Stimulated activated CD4-positive, alpha-beta T cell treated with anti-CD3 and anti-CD28 coated beads, TNF-alpha, amount 100 ng/mL, for 1 hour (primary cell): Measurements from ENCODE around the gene ATP5F1D.

ENCODE experiments used
- DNase-seq, 3 donors: peaks; one replicate each; pipeline ENCODE4 v3.0.0-alpha.2; 2020; ENCODE audit warnings: low read depth in 3 of 3, low spot score in 1 of 3

The ATP5F1D gene

DNA sequence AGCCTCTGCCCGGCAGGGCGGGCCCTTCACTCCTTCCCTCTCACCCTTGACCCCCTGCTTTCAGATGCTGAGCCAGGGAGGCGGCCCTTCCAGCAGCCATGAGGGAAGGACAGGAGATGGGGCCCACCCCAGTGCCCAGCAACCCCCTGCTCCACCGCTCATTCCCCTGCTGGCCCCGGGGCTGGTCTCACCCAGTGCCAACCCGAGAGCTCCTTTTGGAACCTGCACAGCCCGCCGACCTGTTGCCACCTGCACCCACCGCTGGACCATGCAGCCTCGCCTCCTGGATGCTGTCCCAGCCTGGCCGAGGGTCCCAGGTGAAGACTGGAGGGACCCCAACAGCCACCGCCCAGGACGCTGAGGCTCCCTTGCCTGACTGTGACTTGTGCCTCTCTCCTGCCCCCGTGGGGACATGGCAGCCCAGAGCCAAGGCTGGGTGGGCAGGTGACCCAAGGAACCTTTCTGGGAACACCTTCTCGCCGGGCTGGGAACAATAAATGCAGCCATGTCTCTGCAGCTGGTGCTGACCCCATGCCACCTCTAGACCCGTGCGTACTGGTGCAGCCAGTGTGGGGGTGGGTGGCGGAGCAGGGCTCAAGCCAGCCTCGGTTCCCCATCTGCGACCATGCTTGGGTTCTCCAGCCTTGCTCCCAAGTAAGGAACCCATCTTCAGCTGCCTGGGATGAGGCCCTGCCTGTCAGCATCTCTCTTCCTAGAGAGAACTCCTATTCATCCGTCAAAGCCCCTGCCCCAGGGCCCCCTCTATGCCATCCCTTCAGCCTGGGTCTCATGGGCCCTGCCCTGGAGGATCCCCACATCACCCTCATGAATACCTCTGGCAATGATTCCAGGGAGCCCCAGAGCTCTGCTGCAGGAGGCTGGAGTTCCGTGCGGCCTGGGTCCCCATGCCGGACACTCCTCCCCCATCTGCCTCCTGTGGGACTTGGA is 37.4 kb downstream of the ATP5F1D start:
- no peak for DNase-seq

DNA sequence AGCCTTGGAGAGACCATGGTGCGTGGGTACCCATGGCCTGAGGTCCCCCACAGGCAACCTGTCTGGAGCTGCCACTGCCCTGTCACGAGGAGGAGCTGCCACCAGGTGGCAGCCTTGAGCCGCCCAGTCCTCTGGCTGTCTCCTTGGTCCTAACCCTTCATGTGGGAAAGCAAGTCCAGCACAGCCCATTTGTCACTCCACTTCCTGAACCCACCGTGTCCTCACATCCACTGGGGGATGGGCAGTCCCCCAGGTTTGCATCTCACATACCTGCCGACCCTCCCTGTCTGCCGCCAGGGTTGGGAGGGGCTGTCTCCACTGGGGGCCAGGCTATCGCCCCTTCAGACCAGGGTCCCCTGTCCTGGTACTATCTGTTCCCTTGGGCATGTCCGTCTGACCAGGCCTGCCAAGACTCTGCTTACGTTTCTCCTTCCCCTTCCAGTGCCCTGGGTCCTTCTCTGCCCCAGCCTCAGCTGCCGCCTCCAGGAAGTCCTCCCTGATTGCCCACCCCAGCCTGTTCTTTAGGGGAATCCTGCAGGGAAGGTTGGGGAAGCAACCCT is 38.3 kb downstream of the ATP5F1D start:
- peak in 2 of 3 donors; percentile 67 to 70 for DNase-seq

DNA sequence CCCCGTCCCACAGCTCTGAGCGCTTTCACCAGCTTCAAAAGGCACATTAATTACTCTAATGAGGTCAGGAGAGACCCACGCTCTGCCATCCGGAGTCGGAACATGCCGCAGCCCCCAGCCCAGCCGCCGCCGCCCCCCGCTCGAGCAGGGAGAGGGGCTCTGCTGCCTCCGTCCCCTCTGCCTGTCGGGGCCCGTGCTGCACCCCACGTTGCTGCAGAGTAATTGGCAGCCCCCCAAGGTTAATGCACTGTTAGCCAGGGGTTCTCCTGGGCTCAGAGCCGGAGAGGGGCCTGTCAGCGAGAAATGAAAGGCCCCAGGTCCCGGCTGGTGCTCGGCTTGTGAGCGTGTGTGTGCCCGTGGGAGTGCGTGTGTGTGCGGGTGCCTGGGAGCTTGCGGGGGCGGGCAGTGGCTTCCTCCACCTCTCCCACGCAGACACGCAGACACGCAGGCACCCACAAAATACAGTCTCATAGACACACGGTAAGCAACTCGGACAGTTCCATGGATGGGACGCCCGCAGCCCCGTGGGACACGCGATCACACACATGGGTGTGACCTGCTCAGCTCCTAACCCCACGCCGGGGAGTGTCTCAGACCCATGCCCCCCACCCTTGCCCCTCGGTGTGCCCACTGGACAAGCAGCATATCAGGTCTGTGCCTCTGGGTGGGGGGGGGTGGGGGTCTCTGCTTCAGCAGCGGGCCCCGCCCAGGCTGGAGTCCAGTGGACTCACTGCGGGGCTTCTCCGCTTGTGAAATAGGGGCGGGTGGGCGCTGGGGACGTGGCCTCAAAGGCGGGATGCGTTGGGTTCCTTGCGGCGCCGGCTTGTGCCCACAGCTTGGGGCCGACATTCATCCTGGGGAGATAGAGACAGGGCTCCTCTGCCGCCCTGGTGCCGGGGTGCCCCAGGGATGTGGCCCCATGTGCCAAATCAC is 39.4 kb downstream of the ATP5F1D start:
- DNase-seq = no peak

DNA sequence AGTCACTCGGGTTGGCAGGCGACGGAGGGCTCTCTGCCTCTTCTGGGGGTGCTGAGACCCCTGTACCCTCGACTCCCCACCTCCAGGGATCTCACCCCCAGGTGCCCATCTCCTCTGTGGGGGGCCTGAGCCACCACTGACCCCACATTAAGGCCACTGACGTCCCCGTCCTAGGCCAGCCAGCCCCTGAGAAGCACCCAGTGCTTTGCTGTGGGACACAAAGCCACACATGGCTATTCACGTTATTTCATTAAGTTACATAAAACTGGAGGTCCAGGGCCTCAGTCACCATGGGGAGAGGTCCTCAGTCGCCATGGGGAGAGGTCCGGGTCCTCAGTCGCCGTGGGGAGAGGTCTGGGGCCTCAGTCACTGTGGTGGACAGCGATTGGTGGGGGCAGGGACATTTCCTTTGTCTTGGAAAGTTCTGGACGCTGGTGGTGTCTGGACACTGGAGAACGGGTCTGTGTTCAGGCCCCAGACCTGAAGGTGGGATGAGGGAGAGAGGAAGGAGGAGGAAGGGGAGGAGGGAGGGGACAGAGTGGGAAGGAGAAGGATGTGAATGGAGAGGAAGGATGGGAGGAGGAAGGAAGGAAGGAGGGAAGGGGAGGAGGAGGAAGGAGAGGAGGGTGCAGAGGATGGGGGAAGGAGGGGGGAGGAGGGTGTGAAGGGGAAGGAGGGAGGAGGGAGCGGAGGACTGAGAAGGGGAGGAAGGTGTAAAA is 40.2 kb downstream of the ATP5F1D start:
- no peak for DNase-seq

DNA sequence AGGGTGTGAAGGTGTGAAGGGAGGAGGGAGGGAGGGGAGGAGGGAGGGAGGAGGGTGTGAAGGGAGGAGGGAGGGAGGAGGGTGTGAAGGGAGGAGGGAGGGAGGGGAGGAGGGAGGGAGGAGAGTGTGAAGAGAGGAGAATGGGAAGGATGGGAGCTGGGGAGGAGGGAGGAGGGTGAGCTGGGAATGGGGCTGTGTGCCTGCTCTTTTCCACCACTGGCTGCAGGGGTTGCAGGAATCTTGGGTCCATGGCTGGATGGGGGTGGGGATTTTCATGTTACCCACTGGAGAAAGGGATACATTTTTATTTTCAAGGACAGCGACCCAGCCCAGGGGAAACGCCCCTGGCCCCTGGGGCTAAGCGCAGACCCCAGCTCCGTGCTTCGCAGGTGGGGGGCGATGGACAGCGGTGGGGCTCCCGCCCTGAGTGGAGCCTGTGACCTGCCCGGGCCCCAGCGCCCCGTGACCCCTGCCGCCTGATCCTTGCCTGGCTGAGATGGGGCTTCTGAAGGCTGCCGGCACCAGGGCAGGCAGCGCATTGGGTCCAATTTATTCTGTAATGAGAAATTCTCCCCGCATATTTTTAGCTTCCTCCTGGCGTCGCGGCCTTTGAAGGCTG is 41.1 kb downstream of the ATP5F1D start:
- no peak for DNase-seq

DNA sequence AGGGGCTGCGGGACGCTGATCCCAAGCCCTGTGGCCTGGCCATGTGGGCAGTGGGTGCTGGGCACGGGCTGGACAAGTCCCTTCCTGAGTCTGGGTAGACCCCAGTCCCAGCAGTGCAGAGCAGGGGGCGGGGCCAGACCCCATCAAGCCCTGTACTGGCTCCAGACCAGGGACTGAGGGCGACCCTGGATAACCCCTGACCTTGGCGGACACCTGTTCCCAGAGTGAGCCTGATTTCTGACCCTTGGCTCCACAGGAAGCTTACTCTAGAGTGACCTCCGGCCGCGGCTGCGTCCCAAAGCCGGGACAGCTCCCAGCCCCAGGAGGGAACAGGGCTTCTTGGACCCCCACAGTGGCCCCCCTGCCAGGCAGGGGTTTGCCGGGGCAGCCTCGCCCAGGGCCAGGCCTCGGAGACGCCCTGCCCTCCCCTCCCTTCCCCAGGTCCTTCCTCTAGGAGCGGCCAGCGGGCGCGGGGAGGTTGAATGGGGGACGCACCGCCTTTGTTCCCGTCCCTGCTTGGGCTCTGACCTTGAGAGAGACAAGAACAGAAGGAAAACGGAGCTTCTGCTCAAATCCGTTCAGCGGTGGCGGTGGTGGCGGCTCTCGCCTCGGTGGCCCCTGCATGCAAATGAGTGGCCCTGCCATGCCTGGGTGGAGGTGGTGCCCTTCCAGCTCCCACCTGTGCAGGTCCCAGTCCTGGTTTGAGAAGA is 41.8 kb downstream of the ATP5F1D start:
- no peak for DNase-seq

DNA sequence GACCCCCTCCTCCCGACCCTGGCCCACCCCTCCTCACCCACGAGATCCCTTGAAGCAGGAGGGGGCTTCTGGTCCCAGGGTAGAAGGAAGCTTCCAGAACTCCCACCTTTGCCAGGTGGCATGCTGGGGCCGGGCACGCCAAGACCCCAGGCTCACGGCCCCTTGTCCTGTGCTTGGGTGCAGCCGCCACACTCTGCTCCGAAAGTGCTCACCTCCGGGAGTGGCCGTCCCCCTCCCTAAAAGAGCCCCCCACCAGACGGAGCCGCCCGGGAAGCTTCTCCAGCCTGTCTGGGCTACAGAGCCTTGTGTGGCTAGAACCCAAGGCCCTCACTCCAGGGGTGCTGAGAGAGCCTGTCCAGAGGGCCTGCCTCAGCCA is 42.4 kb downstream of the ATP5F1D start:
- no peak for DNase-seq

- no peak for DNase-seq
These were observed 42.9 kb downstream of the ATP5F1D start for GRCh38 chr19:1284293-1284978.

DNA sequence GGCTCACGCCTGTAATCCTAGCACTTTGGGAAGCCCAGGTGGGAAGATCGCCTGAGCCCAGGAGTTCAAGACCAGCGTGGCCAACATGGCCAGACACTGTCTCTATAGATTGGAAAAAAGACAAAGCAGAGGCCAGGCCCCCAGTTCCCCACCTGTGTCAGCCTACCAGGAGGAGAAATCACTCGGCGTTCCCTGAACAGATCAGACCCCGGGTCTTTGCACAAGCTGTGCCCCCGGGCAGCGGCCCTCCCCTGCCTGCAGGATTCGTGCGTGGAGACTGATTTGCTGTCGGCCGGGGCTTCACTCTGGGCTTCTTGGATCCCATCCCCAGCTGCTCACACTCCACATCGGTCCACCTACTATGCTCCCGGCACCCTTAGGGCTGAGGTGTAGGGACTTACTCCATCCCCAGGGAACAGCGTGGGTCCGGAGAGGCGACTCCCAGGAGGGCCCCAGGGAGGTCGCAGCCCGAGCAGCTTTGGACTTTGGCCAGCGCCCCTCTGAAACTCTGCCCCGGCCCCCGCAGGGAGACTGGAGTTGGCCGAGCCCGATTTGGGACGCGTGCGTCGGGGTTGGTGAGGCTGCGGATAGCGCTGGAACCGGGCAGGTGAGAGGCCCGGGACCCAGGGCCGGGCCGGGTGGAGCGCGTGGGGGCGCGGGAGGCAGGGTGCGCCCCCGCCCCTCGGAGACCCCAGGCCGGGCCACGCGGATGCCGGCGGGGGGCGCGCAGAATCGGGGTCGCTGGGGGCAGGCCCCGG is 43.6 kb downstream of the ATP5F1D start:
- no peak for DNase-seq

DNA sequence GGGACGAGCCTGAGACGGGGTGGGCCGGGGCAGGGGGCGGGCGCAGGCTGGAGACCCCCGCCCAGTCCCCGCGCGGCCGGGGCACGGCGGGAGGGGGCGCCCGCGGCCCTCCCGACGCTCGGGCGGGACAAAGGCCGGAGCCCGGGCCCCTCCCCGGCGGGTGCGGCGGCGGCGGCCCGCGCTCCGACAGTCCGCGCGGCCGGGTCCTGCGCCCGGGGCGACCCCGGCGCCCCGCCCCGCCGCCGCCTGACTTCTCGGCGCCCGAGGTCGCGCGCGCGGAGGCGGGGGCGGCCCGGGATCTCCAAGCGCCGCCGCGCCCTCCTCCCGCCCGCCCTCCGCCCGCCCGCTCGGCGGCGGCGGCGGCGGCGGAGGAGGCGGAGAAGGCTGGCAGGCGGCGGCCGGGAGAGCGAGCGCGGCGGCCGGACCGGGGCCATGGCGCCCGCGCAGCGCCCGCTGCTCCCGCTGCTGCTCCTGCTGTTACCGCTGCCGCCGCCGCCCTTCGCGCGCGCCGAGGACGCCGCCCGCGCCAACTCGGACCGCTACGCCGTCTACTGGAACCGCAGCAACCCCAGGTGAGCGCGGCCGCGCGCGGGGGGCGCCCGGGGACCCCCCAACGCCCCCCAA is 44.3 kb downstream of the ATP5F1D start, which contains the start of gene EFNA2:
Gene EFNA2 (plus strand): TSS at position 137 of the 624 bp plus-strand sequence. CDS start 296 bp downstream, at position 433.
- no peak for DNase-seq

DNA sequence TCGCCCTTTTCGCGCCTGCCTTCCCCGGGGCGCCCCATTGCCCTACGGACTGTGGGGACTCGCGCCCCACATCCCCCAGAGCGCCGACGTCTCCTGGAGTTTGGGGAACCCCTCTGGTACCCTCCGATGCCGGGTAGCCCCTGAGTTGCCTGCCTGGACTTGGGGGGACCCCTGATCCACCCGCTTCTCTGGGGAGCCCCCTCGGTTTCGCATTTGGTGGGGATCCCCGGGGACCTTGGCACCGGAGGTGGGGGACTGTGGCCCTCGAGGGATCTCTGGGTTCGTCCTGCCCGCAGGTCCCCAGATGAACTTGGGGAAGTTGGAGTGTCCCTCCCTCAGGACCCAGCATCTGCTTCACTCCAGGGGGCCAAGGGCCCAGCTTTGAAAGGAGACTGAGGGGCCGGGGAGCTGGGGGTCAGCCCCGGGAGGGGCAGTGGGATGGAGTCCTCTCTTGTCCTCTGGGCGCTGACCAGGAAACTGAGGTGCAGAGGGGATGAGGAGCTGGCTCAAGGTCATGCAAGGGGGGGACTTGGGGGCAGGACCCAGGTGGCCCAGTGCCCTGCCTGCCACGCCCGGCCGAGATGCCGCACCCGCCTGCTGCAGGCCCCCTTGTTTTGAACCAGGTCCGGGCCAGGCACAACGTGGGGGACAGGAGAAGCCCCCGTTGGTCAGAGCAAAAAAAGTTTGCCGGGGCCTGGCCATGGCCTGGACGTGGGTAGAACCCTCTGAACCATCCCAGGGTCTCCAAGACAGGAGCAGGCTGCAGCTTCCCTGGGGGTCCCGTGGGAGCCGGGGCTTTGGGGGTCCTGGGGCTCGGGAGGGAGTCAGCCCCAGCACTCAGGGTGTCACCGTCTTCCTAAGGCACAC is 45.2 kb downstream of the ATP5F1D start:
- DNase-seq = no peak

DNA sequence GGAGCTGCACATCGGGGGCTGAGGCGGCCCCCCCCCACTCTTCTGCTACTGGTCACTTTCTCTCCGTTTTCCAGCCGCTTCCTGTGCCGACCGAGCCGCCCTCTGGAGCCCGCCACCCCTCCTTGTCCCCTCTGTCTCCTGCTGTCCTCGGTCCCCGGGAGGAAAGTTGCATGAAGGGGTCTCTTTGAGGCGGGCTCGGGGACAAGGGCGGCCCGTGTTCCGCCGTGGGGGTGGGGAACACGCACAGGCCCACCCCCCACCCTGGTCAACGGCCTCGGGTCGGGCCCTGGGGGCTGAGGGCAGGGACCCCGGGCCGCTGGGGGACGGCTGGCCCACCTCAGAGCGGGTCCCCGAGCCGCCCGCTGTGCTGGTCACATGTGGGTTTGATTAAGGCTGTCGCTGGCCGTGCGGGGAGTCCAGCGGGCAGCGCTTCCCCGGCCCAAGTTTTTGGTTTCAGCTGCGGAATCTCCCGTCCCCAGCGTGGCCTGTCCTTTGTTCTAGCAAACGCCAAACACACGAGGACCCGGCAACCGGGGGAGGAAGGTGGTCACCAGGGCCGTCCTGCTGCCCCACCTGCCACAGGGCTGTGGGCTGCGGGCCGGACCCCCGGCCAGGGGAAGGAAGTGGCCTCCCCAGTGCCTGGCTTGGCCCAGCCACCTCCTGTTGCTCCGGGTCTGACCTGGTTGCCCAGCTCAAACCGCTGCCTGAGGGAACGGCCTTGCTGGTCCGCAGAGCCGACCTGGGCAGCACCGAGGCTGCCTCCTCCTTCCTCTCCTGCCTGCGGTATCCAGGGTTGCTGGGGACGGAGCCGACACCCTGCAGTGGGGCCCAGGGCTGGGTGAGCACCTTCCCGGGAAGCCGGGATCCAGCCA is 46.0 kb downstream of the ATP5F1D start:
- no peak for DNase-seq

- DNase-seq = no peak
These were observed 46.7 kb downstream of the ATP5F1D start for GRCh38 chr19:1288226-1288612.

- no peak for DNase-seq
These were observed 47.5 kb downstream of the ATP5F1D start for GRCh38 chr19:1288833-1289685.

DNA sequence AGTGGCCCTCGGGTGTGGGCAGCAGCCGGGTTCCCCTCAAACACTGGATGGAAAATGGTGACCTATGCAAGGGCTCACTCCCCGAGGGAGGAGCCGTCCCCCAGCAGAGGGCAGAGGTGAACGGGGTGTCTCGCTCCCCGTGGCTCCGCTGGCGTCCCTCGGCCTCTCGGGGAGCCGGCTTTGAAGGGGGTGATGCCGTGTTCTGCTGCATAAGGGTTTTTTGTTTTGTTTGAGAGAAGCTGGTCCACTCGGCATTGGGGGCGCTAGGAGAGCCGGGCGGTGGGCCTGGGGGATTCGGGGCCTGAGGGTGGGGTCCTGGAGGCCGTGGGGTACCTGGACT is 48.1 kb downstream of the ATP5F1D start:
- DNase-seq = no peak
